Measurements from ENCODE around the gene SLC30A2.

DNA sequence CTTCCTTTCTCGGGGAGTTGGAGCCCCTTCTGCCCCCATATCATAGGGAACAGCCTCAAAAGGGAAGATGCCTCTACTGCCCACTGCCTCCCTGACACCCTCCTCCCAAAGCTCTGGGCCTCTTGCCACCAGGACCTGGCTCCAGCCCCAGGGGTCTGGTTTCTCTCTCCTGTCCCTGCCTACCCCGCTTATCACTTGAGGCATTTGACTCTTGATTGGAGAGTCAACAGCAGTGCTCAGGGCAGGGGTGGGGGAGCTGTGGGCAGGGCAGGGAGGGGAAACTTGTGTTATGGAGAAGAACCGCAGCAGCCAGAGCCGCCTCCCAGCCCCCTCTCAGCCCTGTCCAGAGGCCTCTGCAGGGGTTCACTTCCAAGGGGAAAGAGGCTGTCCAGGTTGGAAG, 20.9 kb upstream of the SLC30A2 start:
- TF ChIP-seq YY1 (IDR thresholded peaks at IDR 0.05; ENCODE audit: extremely low read depth, insufficient replicate concordance, low read depth, low read length) (no peak), POLR2A (IDR thresholded peaks at IDR 0.05; ENCODE audit: borderline replicate concordance, extremely low read depth, insufficient read depth, insufficient read length) (no peak), CTCF (IDR thresholded peaks at IDR 0.05 in 2 of 3, conservative IDR thresholded peaks at IDR 0.05 in 1 of 3; ENCODE audit: borderline replicate concordance in 1 of 3, insufficient read depth in 1 of 3, low read depth in 2 of 3, low read length in 2 of 3) (no peak), ZBTB33 (IDR thresholded peaks at IDR 0.05; ENCODE audit: extremely low read depth, insufficient replicate concordance, low read length) (no peak), JUND (IDR thresholded peaks at IDR 0.05) (no peak), ELF1 (IDR thresholded peaks at IDR 0.05; ENCODE audit: borderline replicate concordance, low read depth) (no peak), EZH2phosphoT487 (IDR thresholded peaks at IDR 0.05; ENCODE audit: borderline replicate concordance) (no peak), ZNF274 (IDR thresholded peaks at IDR 0.05; ENCODE audit: low read depth, low read length) (no peak), CEBPB (IDR thresholded peaks at IDR 0.05; ENCODE audit: low read depth) (no peak), EZH2 (IDR thresholded peaks at IDR 0.05) (no peak), ZFX (IDR thresholded peaks at IDR 0.05) (no peak), ATF3 (IDR thresholded peaks at IDR 0.05) (no peak), POLR2AphosphoS5 (IDR thresholded peaks at IDR 0.05; ENCODE audit: low read depth, low read length) (no peak)
